Measurements from ENCODE around the gene ARFGEF2. TPM values are rescaled to one million over a fixed set of nuclear protein-coding genes. Genes with fewer than 3 reads are reported as not detected.
"Not testable (repeated sequence)": the region's sequence is repeated elsewhere in the genome, so short reads cannot be mapped to it uniquely, and the experiment has no call there.

ARFGEF2 gene
- total RNA-seq, 1 experiment from 2014 or later = 47.0 TPM

DNA sequence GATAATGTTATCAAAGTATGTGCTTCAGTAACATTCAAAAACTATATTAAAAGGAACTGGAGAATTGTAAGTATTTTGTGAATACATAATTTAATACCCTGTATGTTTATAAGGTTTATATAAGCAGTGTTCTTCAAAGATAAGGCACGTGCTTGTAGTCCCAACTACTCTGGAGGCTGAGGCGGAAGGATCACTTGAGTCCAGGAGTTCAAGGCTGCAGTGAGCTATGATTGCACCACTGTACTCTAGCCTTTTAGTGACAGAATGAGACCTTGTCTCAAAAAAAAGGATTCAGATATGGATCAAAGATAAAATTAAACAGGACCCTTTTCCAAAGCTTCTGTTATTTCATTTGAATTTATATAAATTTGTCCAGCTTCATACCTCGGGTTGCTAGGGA, 141.8 kb downstream of the ARFGEF2 start:
- ChIA-PET CTCF (no interaction called here), POLR2A (ENCODE audit: unreplicated experiment) (interaction anchor here (0.6 kb wide), 1 partner anchor 115 kb away, joined by 4 read pairs; no protein-coding TSS in a partner anchor)
- Histone ChIP-seq H3K4me1 (replicated peaks; ENCODE audit: insufficient read depth) (no peaks in the 10 kb centered on the region), H2AFZ (no peak overlapping the region), H3K9me3 (ENCODE audit: insufficient read depth, low read depth) (no peaks in the 10 kb centered on the region), H3K4me3 (no peak overlapping the region), H3K36me3 (ENCODE audit: low read depth) (peaks cover 47% of the 10 kb centered on the region), H3K4me2 (no peak overlapping the region), H3K79me2 (ENCODE audit: low read depth) (peaks cover 56% of the 10 kb centered on the region), H3K9me2 (ENCODE audit: insufficient read depth) (no peaks in the 10 kb centered on the region), H4K20me1 (ENCODE audit: insufficient read depth) (peaks cover 35% of the 10 kb centered on the region), H3K27ac (no peak overlapping the region), H3F3A (ENCODE audit: insufficient read depth, low read depth) (peaks cover 28% of the 10 kb centered on the region), H3K27me3 (ENCODE audit: insufficient read depth, low read depth) (no peaks in the 10 kb centered on the region)
- intact Hi-C loops (cut with micrococcal nuclease; ENCODE audit: unreplicated experiment) = no loop called here
- TF ChIP-seq CTCF (conservative IDR thresholded peaks at IDR 0.05) (no peak), EZH2 (IDR thresholded peaks at IDR 0.05; ENCODE audit: low read depth) (no peak)
- no peak for DNase-seq
- BruUV-seq (replicated peaks) = no TSS peak

GRCh38 chr20:49074521-49074920, 153.0 kb downstream of the ARFGEF2 start:
- Histone ChIP-seq H4K20me1 (ENCODE audit: insufficient read depth) (peaks cover 11% of the 10 kb centered on the region), H3K9me3 (ENCODE audit: insufficient read depth, low read depth) (no peaks in the 10 kb centered on the region), H3K9me2 (ENCODE audit: insufficient read depth) (no peaks in the 10 kb centered on the region), H3K79me2 (ENCODE audit: low read depth) (peaks cover 2% of the 10 kb centered on the region; the same call in 1 of the 2 replicates), H3F3A (ENCODE audit: insufficient read depth, low read depth) (peaks cover 18% of the 10 kb centered on the region), H3K27ac (no peak overlapping the region), H3K27me3 (ENCODE audit: insufficient read depth, low read depth) (no peaks in the 10 kb centered on the region), H2AFZ (no peak overlapping the region), H3K36me3 (ENCODE audit: low read depth) (peaks cover 63% of the 10 kb centered on the region), H3K4me2 (no peak overlapping the region), H3K4me3 (no peak overlapping the region), H3K4me1 (replicated peaks; ENCODE audit: insufficient read depth) (no peaks in the 10 kb centered on the region)
- BruUV-seq (replicated peaks) = no TSS peak
- ChIA-PET CTCF (no interaction called here), POLR2A (ENCODE audit: unreplicated experiment) (no interaction called here)
- intact Hi-C loops (cut with micrococcal nuclease; ENCODE audit: unreplicated experiment) = loop anchor here (10.0 kb wide), 1 partner anchor 60 kb away; no protein-coding TSS in a partner anchor
- no peak for TF ChIP-seq CTCF (conservative IDR thresholded peaks at IDR 0.05)
- no peak for TF ChIP-seq EZH2 (IDR thresholded peaks at IDR 0.05; ENCODE audit: low read depth)
- DNase-seq = no peak

DNA sequence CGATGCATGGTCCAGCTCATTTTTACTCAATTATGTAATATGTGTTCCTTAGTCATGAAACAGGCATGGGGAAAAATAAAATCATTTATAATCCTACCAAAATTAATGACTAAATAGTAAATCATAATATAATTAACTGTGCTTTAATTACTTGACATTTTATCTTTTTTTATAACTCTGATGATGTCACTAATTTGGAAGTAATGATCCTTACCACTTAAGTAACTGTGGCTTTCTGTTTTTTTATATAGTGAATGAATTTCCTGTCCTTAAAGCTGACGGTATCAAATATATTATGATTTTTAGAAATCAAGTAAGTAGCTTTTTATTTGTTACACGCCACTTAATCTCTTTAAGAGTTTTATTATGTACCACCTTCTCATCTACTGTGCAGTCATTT, 156.8 kb downstream of the ARFGEF2 start:
- Histone ChIP-seq H3F3A (ENCODE audit: insufficient read depth, low read depth) (peaks cover 14% of the 10 kb centered on the region), H3K27ac (no peak overlapping the region), H3K9me3 (ENCODE audit: insufficient read depth, low read depth) (no peaks in the 10 kb centered on the region), H3K4me1 (replicated peaks; ENCODE audit: insufficient read depth) (no peaks in the 10 kb centered on the region), H2AFZ (no peak overlapping the region), H3K4me3 (no peak overlapping the region), H3K79me2 (ENCODE audit: low read depth) (no peaks in the 10 kb centered on the region; the same call in 1 of the 2 replicates), H3K9me2 (ENCODE audit: insufficient read depth) (no peaks in the 10 kb centered on the region), H3K27me3 (ENCODE audit: insufficient read depth, low read depth) (no peaks in the 10 kb centered on the region), H4K20me1 (ENCODE audit: insufficient read depth) (peaks cover 7% of the 10 kb centered on the region; the same call in 1 of the 2 replicates), H3K4me2 (no peak overlapping the region), H3K36me3 (ENCODE audit: low read depth) (peaks cover 48% of the 10 kb centered on the region)
- TF ChIP-seq CTCF (conservative IDR thresholded peaks at IDR 0.05) (no peak), EZH2 (IDR thresholded peaks at IDR 0.05; ENCODE audit: low read depth) (no peak)
- BruUV-seq (replicated peaks) = no TSS peak
- ChIA-PET CTCF (interaction anchor here (0.5 kb wide), 2 partner anchors 15 to 84 kb away, joined by 7 to 9 read pairs; no protein-coding TSS in a partner anchor), POLR2A (ENCODE audit: unreplicated experiment) (interaction anchor here (0.6 to 0.7 kb wide), 2 partner anchors 101 to 198 kb away, joined by 3 to 6 read pairs; no protein-coding TSS in a partner anchor)
- intact Hi-C loops (cut with micrococcal nuclease; ENCODE audit: unreplicated experiment) = loop anchor here (10.0 kb wide), 1 partner anchor 64 kb away; no protein-coding TSS in a partner anchor
- DNase-seq = no peak

- Histone ChIP-seq H3K36me3 (ENCODE audit: low read depth) (peaks cover 47% of the 10 kb centered on the region), H3F3A (ENCODE audit: insufficient read depth, low read depth) (peaks cover 17% of the 10 kb centered on the region)
- BruUV-seq (replicated peaks); intact Hi-C loops (cut with micrococcal nuclease; ENCODE audit: unreplicated experiment); H3K4me3 ChIP-seq; DNase-seq; H3K27ac ChIP-seq; H2AFZ ChIP-seq; H3K9me2 ChIP-seq (ENCODE audit: insufficient read depth); POLR2A ChIA-PET (ENCODE audit: unreplicated experiment); CTCF ChIA-PET; H3K4me2 ChIP-seq; H3K9me3 ChIP-seq (ENCODE audit: insufficient read depth, low read depth); H4K20me1 ChIP-seq (ENCODE audit: insufficient read depth); H3K4me1 ChIP-seq (replicated peaks; ENCODE audit: insufficient read depth); H3K27me3 ChIP-seq (ENCODE audit: insufficient read depth, low read depth); H3K79me2 ChIP-seq (ENCODE audit: low read depth): not testable (repeated sequence)
These were observed 160.8 kb downstream of the ARFGEF2 start for GRCh38 chr20:49082295-49082694.
